KMS-11 (cell line): ENCODE results near the gene MARK2.
A peak's percentile ranks its signal among the peaks of the same experiment; 100 is the strongest.

Experiments
- H2AFZ ChIP-seq: fragments of 200-600 bp; sonication (generic); 2 replicates; pipeline ENCODE4 v1.6.1; 2016; ENCODE audit warnings: antibody characterized with exemption, mixed run types, low read depth
- H3K27ac ChIP-seq: fragments of 200-600 bp; sonication (generic); 2 replicates; pipeline ENCODE4 v1.6.1; 2016; ENCODE audit warnings: mild to moderate bottlenecking, mixed run types
- H3K27me3 ChIP-seq: fragments of 200-600 bp; sonication (generic); 2 replicates; pipeline ENCODE4 v1.6.1; 2017; ENCODE audit warnings: mild to moderate bottlenecking, low read depth, mixed run types, moderate library complexity; ENCODE audit not compliant: insufficient read depth
- H3K36me3 ChIP-seq: fragments of 200-600 bp; sonication (generic); 2 replicates; pipeline ENCODE4 v1.6.1; 2017; ENCODE audit warnings: mild to moderate bottlenecking, mixed run types; ENCODE audit not compliant: insufficient read depth
- H3K4me1 ChIP-seq: fragments of 200-600 bp; sonication (generic); 2 replicates; pipeline ENCODE4 v1.6.1; 2016; ENCODE audit warnings: mild to moderate bottlenecking, low read depth, mixed run types; ENCODE audit not compliant: poor library complexity, severe bottlenecking
- H3K4me2 ChIP-seq: fragments of 200-600 bp; sonication (generic); 2 replicates; pipeline ENCODE4 v1.7.0; 2016; ENCODE audit warnings: mild to moderate bottlenecking, mixed run types
- H3K4me3 ChIP-seq: fragments of 200-600 bp; sonication (generic); IDR thresholded peaks from 2 replicates; pipeline ENCODE4 v1.6.1; 2017; ENCODE audit warnings: low read depth, low read length, mixed read lengths; ENCODE audit not compliant: insufficient read depth
- H3K79me2 ChIP-seq: fragments of 200-600 bp; sonication (generic); 2 replicates; pipeline ENCODE4 v1.6.1; 2016; ENCODE audit warnings: low read depth, mixed run types; ENCODE audit not compliant: insufficient read depth
- H3K9ac ChIP-seq: fragments of 200-600 bp; sonication (generic); 2 replicates; pipeline ENCODE4 v1.6.1; 2016; ENCODE audit warnings: mild to moderate bottlenecking, mixed run types
- H4K20me1 ChIP-seq: fragments of 200-600 bp; sonication (generic); 2 replicates; pipeline ENCODE4 v1.6.1; 2016; ENCODE audit warnings: mild to moderate bottlenecking, mixed run types; ENCODE audit not compliant: insufficient read depth
- CTCF ChIP-seq: fragments of 200-600 bp; sonication (generic); conservative IDR thresholded peaks from 2 replicates; pipeline ENCODE4 v1.6.1; 2017; ENCODE audit warnings: low read depth, mild to moderate bottlenecking, antibody characterized with exemption, low read length, moderate library complexity, mixed read lengths

The MARK2 gene

GRCh38 chr11:63849691-63850090 lies 10.8 kb downstream of the MARK2 start:
- no peak overlapping the region for H2AFZ ChIP-seq
- H4K20me1 ChIP-seq: peaks cover 10% of the 10 kb centered on the region
- H3K36me3 ChIP-seq: no peaks in the 10 kb centered on the region
- no peak overlapping the region for H3K27ac ChIP-seq
- H3K4me3 ChIP-seq: no peak overlapping the region
- TF ChIP-seq CTCF: no peak
- peaks cover 35% of the 10 kb centered on the region for H3K4me1 ChIP-seq
- peaks cover 75% of the 10 kb centered on the region for H3K79me2 ChIP-seq
- H3K9ac ChIP-seq: no peak overlapping the region
- H3K27me3 ChIP-seq: no peaks in the 10 kb centered on the region
- H3K4me2 ChIP-seq: no peak overlapping the region

GRCh38 chr11:63850920-63851319 lies 12.0 kb downstream of the MARK2 start:
- peak overlapping the region; percentile 47 for H3K4me2 ChIP-seq
- no peaks in the 10 kb centered on the region for H3K36me3 ChIP-seq
- peaks cover 47% of the 10 kb centered on the region for H3K4me1 ChIP-seq
- no peaks in the 10 kb centered on the region for H3K27me3 ChIP-seq
- no peak for TF ChIP-seq CTCF
- H4K20me1 ChIP-seq: peaks cover 10% of the 10 kb centered on the region
- H3K4me3 ChIP-seq: no peak overlapping the region
- H3K9ac ChIP-seq: no peak overlapping the region
- no peak overlapping the region; the same call in 1 of the 2 replicates for H3K27ac ChIP-seq
- no peak overlapping the region for H2AFZ ChIP-seq
- H3K79me2 ChIP-seq: peaks cover 70% of the 10 kb centered on the region

GRCh38 chr11:63851364-63851763 lies 12.5 kb downstream of the MARK2 start:
- H3K79me2 ChIP-seq: peaks cover 66% of the 10 kb centered on the region
- no peak for TF ChIP-seq CTCF
- H3K4me3 ChIP-seq: no peak overlapping the region
- no peak overlapping the region for H2AFZ ChIP-seq
- no peak overlapping the region; the same call in 1 of the 2 replicates for H3K27ac ChIP-seq
- no peaks in the 10 kb centered on the region for H3K27me3 ChIP-seq
- no peaks in the 10 kb centered on the region for H3K36me3 ChIP-seq
- peaks cover 10% of the 10 kb centered on the region for H4K20me1 ChIP-seq
- peak overlapping the region; percentile 47 for H3K4me2 ChIP-seq
- no peak overlapping the region for H3K9ac ChIP-seq
- H3K4me1 ChIP-seq: peaks cover 52% of the 10 kb centered on the region

GRCh38 chr11:63853476-63853875 lies 14.6 kb downstream of the MARK2 start:
- Histone ChIP-seq H3K4me2 (peak overlapping the region; percentile 21; the same call in 1 of the 2 replicates), H3K27ac (no peak overlapping the region), H3K79me2 (peaks cover 67% of the 10 kb centered on the region), H3K27me3 (no peaks in the 10 kb centered on the region), H4K20me1 (peaks cover 10% of the 10 kb centered on the region; the same call in 1 of the 2 replicates), H3K9ac (no peak overlapping the region), H3K36me3 (no peaks in the 10 kb centered on the region), H3K4me1 (peaks cover 69% of the 10 kb centered on the region), H3K4me3 (no peak overlapping the region), H2AFZ (no peak overlapping the region)
- TF ChIP-seq CTCF: no peak

- H3K27me3 ChIP-seq: no peaks in the 10 kb centered on the region
- no peak overlapping the region for H3K9ac ChIP-seq
- no peak overlapping the region for H3K27ac ChIP-seq
- no peak overlapping the region for H3K4me3 ChIP-seq
- no peaks in the 10 kb centered on the region for H3K36me3 ChIP-seq
- H3K4me1 ChIP-seq: peaks cover 80% of the 10 kb centered on the region
- H4K20me1 ChIP-seq: peaks cover 10% of the 10 kb centered on the region; the same call in 1 of the 2 replicates
- H3K79me2 ChIP-seq: peaks cover 67% of the 10 kb centered on the region
- H2AFZ ChIP-seq: no peak overlapping the region
- no peak for TF ChIP-seq CTCF
- no peak overlapping the region for H3K4me2 ChIP-seq
These were observed 15.8 kb downstream of the MARK2 start for GRCh38 chr11:63854696-63855095.
